Fibroblast of skin of back (primary cell): Measurements from ENCODE around the gene MANSC1.
"Not testable (repeated sequence)": the region's sequence is repeated elsewhere in the genome, so short reads cannot be mapped to it uniquely, and the experiment has no call there.

ENCODE experiments used
- DNase-seq: peaks from one replicate; pipeline ENCODE4 v3.0.0-alpha.2; 2013

MANSC1 gene

DNA sequence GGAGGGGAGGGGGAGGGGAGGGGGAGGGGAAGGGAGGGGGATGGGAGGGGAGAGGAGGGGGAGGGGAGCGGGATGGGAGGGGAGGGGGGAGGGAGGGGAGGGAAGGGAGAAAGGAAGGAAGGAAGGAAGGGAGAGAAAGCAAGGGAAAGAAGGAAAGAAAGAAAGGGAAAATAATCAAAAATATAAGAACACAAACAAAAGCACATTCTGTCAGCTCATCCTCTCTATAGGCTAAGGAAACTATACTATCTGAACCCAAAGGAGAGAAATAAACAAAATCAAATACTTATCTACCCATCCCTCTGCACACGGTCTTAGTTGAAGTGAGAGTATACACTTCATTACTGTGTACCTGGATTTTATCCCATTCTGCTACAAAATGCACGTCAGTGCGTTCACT is 26.9 kb downstream of the MANSC1 start:
- DNase-seq: no peak

DNA sequence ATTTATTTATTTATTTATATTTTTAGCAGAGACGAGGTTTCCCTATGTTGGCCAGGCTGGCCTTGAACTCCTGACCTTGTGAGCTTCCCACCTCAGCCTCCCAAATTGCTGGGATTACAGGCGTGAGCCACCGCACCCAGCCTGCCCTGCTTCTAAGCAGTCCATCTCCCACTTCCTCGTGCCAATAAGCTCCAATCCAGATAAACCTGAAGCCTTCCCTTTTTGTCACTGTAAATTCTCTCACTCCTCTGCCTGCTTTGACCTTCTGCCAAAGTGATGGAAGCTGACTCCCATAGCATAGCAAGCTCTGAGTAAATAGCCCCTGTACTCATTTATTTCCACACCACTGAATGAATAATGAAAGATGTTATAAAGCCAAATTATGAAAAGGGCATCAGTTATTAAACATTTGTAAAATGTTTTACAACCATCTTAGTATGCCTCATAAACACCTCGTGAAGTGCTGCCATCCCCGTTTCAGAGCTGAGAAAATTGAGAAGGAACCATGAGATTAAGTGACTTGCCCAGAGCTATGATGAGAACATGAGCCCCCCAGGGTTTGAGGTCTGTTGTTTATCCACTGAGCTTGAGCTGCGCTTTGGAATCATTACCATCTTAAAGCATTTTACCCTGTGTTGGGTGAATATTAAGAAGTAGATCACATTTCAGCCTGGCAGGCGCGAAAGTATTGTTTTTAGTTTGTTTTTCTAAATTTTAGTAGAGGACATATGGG is 30.4 kb downstream of the MANSC1 start:
- DNase-seq: peak; percentile 22

GRCh38 chr12:12315838-12316237 is 34.2 kb downstream of the MANSC1 start:
- DNase-seq: no peak

DNA sequence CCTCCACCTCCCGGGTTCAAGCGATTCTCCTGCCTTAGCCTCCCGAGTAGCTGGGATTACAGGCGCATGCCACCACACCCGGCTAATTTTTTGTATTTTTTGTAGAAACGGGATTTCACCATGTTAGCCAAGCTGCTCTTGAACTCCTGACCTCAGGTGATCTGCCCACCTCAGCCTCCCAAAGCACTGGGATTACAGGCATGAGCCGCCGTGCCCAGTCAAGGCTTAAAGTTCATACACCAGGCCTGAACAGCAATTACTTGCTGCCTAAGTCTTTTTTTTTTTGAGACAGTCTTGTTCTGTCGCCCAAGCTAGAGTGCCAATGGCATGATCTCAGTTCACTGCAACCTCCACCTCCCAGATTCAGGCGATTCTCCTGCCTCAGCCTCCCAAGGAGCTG is 39.3 kb downstream of the MANSC1 start:
- not testable (repeated sequence) for DNase-seq

- no peak for DNase-seq
Measured at GRCh38 chr12:12305568-12306300, 44.3 kb downstream of the MANSC1 start.

DNA sequence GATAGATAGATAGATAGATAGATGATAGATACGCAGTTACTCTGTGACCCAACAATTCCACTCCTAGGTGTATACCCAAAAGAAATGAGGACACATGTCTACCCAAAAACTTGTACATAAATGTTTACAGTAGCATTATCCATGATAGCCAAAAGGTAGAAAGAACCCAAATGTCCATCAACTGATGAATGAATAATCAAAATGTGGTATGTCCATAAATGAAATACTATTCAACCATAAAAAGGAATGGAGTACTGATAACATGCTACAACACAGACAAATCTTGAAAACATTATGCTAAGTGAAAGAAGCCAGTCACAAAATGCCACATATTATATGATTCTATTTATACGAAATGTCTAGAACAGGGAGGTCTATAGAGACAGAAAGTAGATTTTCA is 47.1 kb downstream of the MANSC1 start:
- no peak for DNase-seq

DNA sequence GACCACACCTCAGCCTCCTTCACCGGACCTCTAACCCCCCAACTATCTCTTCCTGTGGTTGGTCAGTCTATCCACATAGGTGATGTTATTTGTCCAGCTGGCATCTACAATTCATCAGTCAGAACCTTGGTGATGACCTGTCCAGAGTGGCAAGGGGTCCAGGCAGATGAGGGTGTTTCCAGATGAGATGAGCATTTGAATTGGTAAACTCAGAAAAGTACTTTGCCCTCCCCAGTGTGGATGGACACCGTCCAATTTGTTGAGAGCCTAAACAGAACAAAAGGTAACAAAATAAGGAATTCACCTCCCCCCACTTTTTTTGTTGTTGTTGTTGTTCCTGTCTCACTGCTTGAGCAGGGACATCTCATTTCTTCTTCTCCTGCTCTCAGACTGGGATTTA is 48.9 kb downstream of the MANSC1 start:
- DNase-seq: no peak

DNA sequence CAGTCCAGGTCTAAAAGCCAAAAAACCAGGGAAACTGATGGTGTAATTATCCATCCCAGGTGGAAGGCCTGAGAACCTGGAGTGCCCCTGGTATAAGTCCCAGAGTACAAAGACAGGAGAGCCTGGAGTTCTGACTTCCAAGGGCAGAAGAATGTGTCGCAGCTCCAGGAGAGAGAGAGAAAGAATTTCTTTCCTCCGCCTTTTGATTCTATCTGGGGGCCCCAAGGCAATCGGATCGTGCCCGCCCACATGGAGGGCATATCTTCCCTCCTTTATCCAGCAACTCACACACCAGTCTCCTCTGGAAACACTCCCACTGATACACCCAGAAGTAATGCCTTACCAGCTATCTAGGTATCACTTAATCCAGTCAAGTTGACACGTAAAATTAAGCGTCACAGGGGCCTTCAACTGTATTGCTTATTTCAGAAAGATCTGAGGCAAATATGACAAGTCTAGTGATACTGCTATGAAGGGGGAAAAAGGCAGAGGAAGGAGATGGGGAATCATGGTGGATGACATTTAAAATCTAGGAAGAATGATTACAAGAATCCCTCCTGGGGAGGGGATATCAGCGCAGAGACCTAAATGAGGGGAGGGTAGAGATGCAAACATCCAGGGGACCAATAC is 52.7 kb downstream of the MANSC1 start:
- no peak for DNase-seq

- DNase-seq: peak; percentile 11
Measured at GRCh38 chr12:12294215-12295005, 55.6 kb downstream of the MANSC1 start.

GRCh38 chr12:12290206-12290605 is 59.8 kb downstream of the MANSC1 start:
- DNase-seq: no peak

- no peak for DNase-seq
Measured at GRCh38 chr12:12286441-12286840, 63.6 kb downstream of the MANSC1 start.

DNA sequence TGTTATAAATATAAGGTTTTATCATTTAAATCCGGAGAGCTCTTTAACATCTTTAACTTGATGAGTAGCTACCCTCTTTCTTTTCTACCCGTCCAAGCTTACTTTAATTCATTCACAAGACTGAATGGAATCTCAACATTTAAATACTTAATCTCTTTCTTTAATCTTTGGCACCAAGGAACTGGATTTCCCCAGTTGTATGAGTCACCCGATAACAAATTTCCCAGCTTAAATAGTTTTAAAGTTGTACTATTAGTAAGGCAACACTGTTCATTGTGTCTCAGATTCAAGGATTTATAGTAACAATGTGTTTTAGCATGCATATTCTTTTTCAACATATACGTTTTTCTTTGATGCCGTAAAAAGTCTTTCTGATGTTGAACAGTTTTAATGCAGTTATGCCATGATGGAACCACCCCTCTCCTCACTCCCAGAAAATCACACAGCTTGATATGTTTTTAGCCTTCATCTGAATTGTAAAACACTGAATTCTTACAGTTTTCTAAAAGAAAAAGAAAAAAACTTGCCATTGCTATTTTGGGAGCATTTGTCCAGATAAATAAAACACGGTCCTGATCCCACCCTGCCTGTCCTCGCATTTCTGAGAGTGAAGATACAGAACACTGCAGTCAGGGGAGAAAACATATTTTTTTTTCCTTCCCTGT is 67.1 kb downstream of the MANSC1 start:
- DNase-seq: peak; percentile 71

- no peak for DNase-seq
Measured at GRCh38 chr12:12282202-12282601, 67.8 kb downstream of the MANSC1 start.

DNA sequence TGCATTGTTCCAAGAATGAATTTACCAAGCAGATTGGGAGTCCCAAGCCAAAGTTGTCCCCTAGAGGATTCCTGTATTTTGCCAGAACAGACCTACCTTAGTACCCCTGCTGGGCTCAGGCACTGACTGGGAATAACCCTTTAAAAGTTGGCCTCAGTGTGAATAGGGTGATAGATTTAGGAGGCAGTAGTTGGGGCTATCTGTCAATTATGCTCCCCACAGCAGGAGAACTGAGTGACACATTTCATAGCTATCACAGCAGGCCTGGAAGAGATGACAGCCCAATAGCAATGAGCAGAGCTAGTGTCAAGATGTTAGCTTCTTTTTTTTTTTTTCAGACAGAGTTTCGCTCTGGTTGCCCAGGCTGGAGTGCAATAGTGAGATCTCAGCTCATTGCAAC is 68.9 kb downstream of the MANSC1 start:
- no peak for DNase-seq

- no peak for DNase-seq
Measured at GRCh38 chr12:12278899-12279298, 71.1 kb downstream of the MANSC1 start.
